HepG2 (cell line): ENCODE data around the gene PRSS21. TPM values are rescaled to one million over a fixed set of nuclear protein-coding genes. Genes with fewer than 3 reads are reported as not detected.

Source experiments
- ATAC-seq: fragments of 200-7000 bp; cut with Tn5 transposase; 3 replicates; pipeline ENCODE4 v1.9.1; 2020; ENCODE audit warnings: mild to moderate bottlenecking, moderate library complexity
- BruUV-seq: library from RNA; stranded (reverse); fragments of 400-500 nt; replicated peaks from 2 replicates; lab custom pipeline; 2021; lab: Mats Ljungman, UMichigan
- CTCF ChIA-PET: fragments of 300-600 bp; formaldehyde crosslinking; extraction: SDS; loops from one replicate; lab custom pipeline; 2021; ENCODE audit warnings: low total read pairs, inconsistent platforms, low intra/inter-chr PET ratio; lab: Yijun Ruan, JAX
- POLR2A ChIA-PET: fragments of 350-600 bp; sonication (Branson Sonifier 250); formaldehyde crosslinking; loops from one replicate; lab custom pipeline; 2020; ENCODE audit warnings: antibody characterized with exemption, inconsistent platforms; lab: Yijun Ruan, JAX
- DNase-seq: peaks from one replicate; pipeline ENCODE4 v3.0.0-alpha.2; 2015; ENCODE audit warnings: low spot score
- FAIRE-seq: peaks from 3 replicates; lab custom pipeline; 2011; peaks lifted over from hg19 to GRCh38; lab: Jason Lieb, UNC
- H2AFZ ChIP-seq: one replicate; pipeline ENCODE4 v1.6.1; 2011; ENCODE audit warnings: low read length, inconsistent platforms
- H3K27ac ChIP-seq: fragments of 300-600 bp; 3 replicates; pipeline ENCODE4 v1.8.0; 2011; ENCODE audit warnings: mixed run types, mild to moderate bottlenecking, mixed read lengths, low read length, inconsistent platforms; ENCODE audit not compliant: insufficient read depth; ENCODE audit errors: extremely low read length
- H3K27me3 ChIP-seq, 2 experiments: fragments of 200-600 bp in 1 of 2; 2 replicates in 1 of 2; 3 replicates in 1 of 2; pipeline versions ENCODE4 v1.6.0 to v1.8.0; 2011; ENCODE audit warnings: low read length in 2 of 2, mild to moderate bottlenecking in 2 of 2, moderate library complexity in 2 of 2, inconsistent platforms in 1 of 2; ENCODE audit not compliant: insufficient read depth in 2 of 2, control insufficient read depth in 1 of 2
- H3K36me3 ChIP-seq, 2 experiments: fragments of 200-600 bp in 1 of 2; replicated peaks in 1 of 2; 2 replicates in 1 of 2; 3 replicates in 1 of 2; pipeline versions ENCODE4 v1.5.1 to v1.8.0; 2011; ENCODE audit warnings: low read length in 2 of 2, inconsistent platforms in 1 of 2; ENCODE audit not compliant: insufficient read depth in 2 of 2, control insufficient read depth in 1 of 2
- H3K4me1 ChIP-seq: 2 replicates; pipeline ENCODE4 v1.5.1; 2012; ENCODE audit warnings: low read length, inconsistent platforms; ENCODE audit not compliant: insufficient read depth
- H3K4me2 ChIP-seq: 2 replicates; pipeline ENCODE4 v1.6.0; 2011; ENCODE audit warnings: low read depth, low read length, inconsistent platforms
- H3K4me3 ChIP-seq, 3 experiments: fragments of 200-600 bp in 1 of 3; sonication (generic), shearing (Covaris generic) in 1 of 3; replicated peaks in 1 of 3; 2 replicates each; pipeline ENCODE4 v1.5.1; 2011 to 2016; ENCODE audit warnings: low read length in 3 of 3, inconsistent platforms in 2 of 3, low read depth in 2 of 3, mild to moderate bottlenecking in 2 of 3, control low read depth in 1 of 3, mixed read lengths in 1 of 3; ENCODE audit not compliant: insufficient read depth in 1 of 3
- H3K79me2 ChIP-seq: one replicate; pipeline ENCODE4 v1.6.1; 2011; ENCODE audit warnings: low read length, inconsistent platforms; ENCODE audit not compliant: insufficient read depth
- H3K9ac ChIP-seq: 2 replicates; pipeline ENCODE4 v1.6.0; 2011; ENCODE audit warnings: mild to moderate bottlenecking, low read depth, low read length, inconsistent platforms; ENCODE audit not compliant: insufficient read depth
- H3K9me3 ChIP-seq: 2 replicates; pipeline ENCODE4 v1.5.1; 2012; ENCODE audit warnings: mild to moderate bottlenecking, low read length
- H4K20me1 ChIP-seq: 2 replicates; pipeline ENCODE4 v1.6.0; 2011; ENCODE audit warnings: inconsistent platforms, mild to moderate bottlenecking, low read length, moderate library complexity; ENCODE audit not compliant: insufficient read depth
- HCFC1 ChIP-seq: fragments of 150-350 bp; IDR thresholded peaks from 2 replicates; pipeline ENCODE4 v1.6.1; 2014; ENCODE audit warnings: low read depth, low read length
- KAT7 ChIP-seq: IDR thresholded peaks from 2 replicates; pipeline ENCODE4 v1.6.1; 2018; ENCODE audit warnings: borderline replicate concordance, missing compliant biosample characterization
- KLF6 ChIP-seq: IDR thresholded peaks from 2 replicates; pipeline ENCODE4 v1.8.0; 2016; ENCODE audit warnings: missing biosample characterization, missing genetic modification reagents
- KMT2B ChIP-seq: IDR thresholded peaks from 2 replicates; pipeline ENCODE4 v1.6.1; 2016; ENCODE audit warnings: missing genetic modification reagents, missing compliant biosample characterization
- NFE2L2 ChIP-seq: fragments of 150-350 bp; IDR thresholded peaks from 2 replicates; pipeline ENCODE4 v1.6.1; 2014; ENCODE audit warnings: low read length
- NFYC ChIP-seq: IDR thresholded peaks from 2 replicates; pipeline ENCODE4 v1.6.1; 2016; ENCODE audit warnings: missing genetic modification reagents, missing compliant biosample characterization
- REPIN1 ChIP-seq: sonication (generic); formaldehyde crosslinking; IDR thresholded peaks from 2 replicates; pipeline ENCODE4 v1.8.0; 2022; ENCODE audit warnings: missing genetic modification reagents, low read depth, mild to moderate bottlenecking, borderline replicate concordance
- SCMH1 ChIP-seq: sonication (generic); formaldehyde crosslinking; IDR thresholded peaks from 2 replicates; pipeline ENCODE4 v1.9.0; 2021; ENCODE audit warnings: missing genetic modification reagents, mild to moderate bottlenecking, borderline replicate concordance
- SRSF9 ChIP-seq: fragments of 200-400 bp; formaldehyde crosslinking; IDR thresholded peaks from 2 replicates; pipeline ENCODE4 v1.6.1; 2018; ENCODE audit warnings: borderline replicate concordance, mild to moderate bottlenecking, low read depth, low read length; ENCODE audit not compliant: insufficient read depth, poor library complexity, severe bottlenecking
- TCF12 ChIP-seq, 2 experiments: fragments of 450-650 bp in 1 of 2; sonication (generic) in 1 of 2; formaldehyde crosslinking in 1 of 2; IDR thresholded peaks; 2 replicates each; pipeline versions ENCODE4 v1.6.1 to v1.8.0; 2017 to 2022; ENCODE audit warnings: antibody characterized with exemption in 1 of 2, mild to moderate bottlenecking in 1 of 2, missing genetic modification reagents in 1 of 2, moderate library complexity in 1 of 2
- ZMYM2 ChIP-seq: sonication (generic); formaldehyde crosslinking; IDR thresholded peaks from 2 replicates; pipeline ENCODE4 v1.8.0; 2022; ENCODE audit warnings: mild to moderate bottlenecking, missing genetic modification reagents
- ZNF24 ChIP-seq: fragments of 450-650 bp; IDR thresholded peaks from 2 replicates; pipeline ENCODE4 v1.6.1; 2017; ENCODE audit warnings: antibody characterized with exemption, mild to moderate bottlenecking
- ZNF260 ChIP-seq: sonication (generic); formaldehyde crosslinking; IDR thresholded peaks from 2 replicates; pipeline ENCODE4 v1.4.0; 2020; ENCODE audit warnings: missing genetic modification reagents, low read depth, mild to moderate bottlenecking, borderline replicate concordance
- ZNF563 ChIP-seq: sonication (generic); formaldehyde crosslinking; IDR thresholded peaks from 2 replicates; pipeline ENCODE4 v1.8.0; 2022; ENCODE audit warnings: mild to moderate bottlenecking, moderate library complexity, missing genetic modification reagents
- ZNF577 ChIP-seq: sonication (generic); formaldehyde crosslinking; IDR thresholded peaks from 2 replicates; pipeline ENCODE4 v1.4.0; 2020; ENCODE audit warnings: mild to moderate bottlenecking, low read depth, missing genetic modification reagents, borderline replicate concordance
- ZNF713 ChIP-seq: sonication (generic); formaldehyde crosslinking; IDR thresholded peaks from 2 replicates; pipeline ENCODE4 v1.4.0; 2020; ENCODE audit warnings: mild to moderate bottlenecking, missing genetic modification reagents
- ZNF788 ChIP-seq: sonication (generic); formaldehyde crosslinking; IDR thresholded peaks from 2 replicates; pipeline ENCODE4 v1.5.0; 2020; ENCODE audit warnings: mild to moderate bottlenecking, missing genetic modification reagents, borderline replicate concordance
- WGBS: methylation state at CpG from one replicate; pipeline ENCODE4 v1.1.6; 2017; ENCODE audit warnings: low lambda C conversion rate; 5-methylcytosine and 5-hydroxymethylcytosine counted together
- in situ Hi-C: cut with HindIII; loops from 2 replicates; pipeline ENCODE4 v1.10.0; 2017; ENCODE audit warnings: low pct_unique_long_range_greater_than_20kb; ENCODE audit not compliant: extremely low pct_ligation_motif_present
- intact Hi-C: fragments of 100-400 bp; cut with micrococcal nuclease; formaldehyde crosslinking; loops from one replicate; pipeline ENCODE4 v1.10.0; 2022; ENCODE audit not compliant: unreplicated experiment
- polyA plus RNA-seq, 8 experiments: library from polyadenylated mRNA; depleted of rRNA in 3 of 8; stranded (reverse) in 7 of 8; unstranded in 1 of 8; fragments of >200 nt; fragmentation: Illumina TruSeq in 4 of 8; extraction: Trizol in 4 of 8; gene quantifications; 2 replicates each; pipeline versions ENCODE4 v1.2.1 to v1.2.3, GENCODE V29; 2011 to 2016; ENCODE audit warnings: low read depth in 4 of 8, missing spikeins in 1 of 8, mixed read lengths in 1 of 8; ENCODE audit not compliant: insufficient read depth in 1 of 8
- total RNA-seq, 5 experiments: library from RNA; depleted of rRNA; stranded (reverse); fragments of >200 nt; fragmentation: Illumina TruSeq; extraction: Trizol; gene quantifications; 2 replicates each; pipeline ENCODE4 v1.2.3, GENCODE V29; 2016; ENCODE audit warnings: low read depth in 1 of 5
- TF ChIP-seq, protein P1 (sequence below): sonication (generic); formaldehyde crosslinking; IDR thresholded peaks from 2 replicates; pipeline ENCODE4 v1.5.0; 2020; ENCODE audit warnings: mild to moderate bottlenecking, missing genetic modification reagents

PRSS21 gene
- total and polyA plus RNA-seq, 2 of the 13 experiments (the other 11 are each of a cell fraction or from before 2014, with no cell fraction given), result not detected

DNA sequence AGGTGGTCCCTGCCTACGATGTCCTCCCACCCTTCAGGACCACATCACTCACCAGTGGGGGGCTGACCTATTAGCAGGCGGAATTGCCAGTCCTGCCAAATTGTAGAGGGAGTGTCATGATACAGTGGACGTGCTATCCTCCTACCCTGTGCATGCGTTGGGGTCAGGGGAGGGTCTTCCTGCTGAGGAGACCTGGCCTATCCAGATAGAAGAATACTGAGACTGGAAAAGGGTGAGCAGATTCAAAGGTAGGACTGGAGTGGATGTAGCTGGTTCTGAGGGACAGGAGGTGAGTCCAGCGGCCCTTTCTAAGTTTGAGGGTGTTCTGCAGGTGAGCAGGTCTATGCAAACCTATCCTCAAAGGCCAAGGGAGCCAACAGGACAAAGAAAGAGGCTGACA lies 10.8 kb upstream of the PRSS21 start (continued):
- no peak for TF ChIP-seq ZMYM2 (CRISPR knock-in tag)
- no peak for TF ChIP-seq SCMH1

DNA sequence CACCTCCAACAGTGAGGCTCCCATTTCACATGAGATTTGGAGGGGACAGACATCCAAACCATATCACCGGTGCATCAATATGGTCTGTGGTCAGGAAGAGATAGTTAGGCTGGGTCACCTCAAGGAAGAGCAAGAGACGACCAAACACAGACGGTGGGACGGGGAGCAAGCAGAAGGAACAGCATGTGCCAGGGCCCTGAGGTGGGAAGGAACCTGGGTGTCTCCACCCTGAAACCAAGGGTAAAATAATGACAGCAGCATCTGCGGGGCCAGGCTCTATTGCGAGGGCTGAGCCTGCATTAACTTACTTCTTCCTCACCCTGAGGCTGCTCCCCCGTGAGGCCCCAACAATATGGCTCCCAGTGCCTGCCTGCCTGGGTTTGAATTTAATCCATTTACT lies 8.9 kb upstream of the PRSS21 start:
- ChIA-PET CTCF (no interaction called here), POLR2A (no interaction called here)
- Histone ChIP-seq H3K4me3 (no peak overlapping the region), H3K4me2 (no peak overlapping the region), H3K27ac (no peak overlapping the region), H3K9ac (no peak overlapping the region), H2AFZ (no peak overlapping the region), H3K4me1 (peaks cover 7% of the 10 kb centered on the region; the same call in 1 of the 2 replicates), H3K9me3 (peaks cover 4% of the 10 kb centered on the region; the same call in 1 of the 2 replicates), H3K36me3 (no peaks in the 10 kb centered on the region), H3K79me2 (no peaks in the 10 kb centered on the region), H4K20me1 (no peaks in the 10 kb centered on the region), H3K27me3 (peaks cover 5 to 55% of the 10 kb centered on the region in 2 experiments; a peak in 4 of 5 replicates)
- no TSS peak for BruUV-seq
- ATAC-seq, result no peak
- FAIRE-seq, result no peak
- 32% methylated on average over 5 of the region's 7 CpGs for WGBS
- in situ Hi-C loops (no loop called here), intact Hi-C loops (no loop called here)
- no peak for DNase-seq
- TF ChIP-seq HCFC1 (no peak), ZNF713 (no peak), NFE2L2 (no peak), ZNF788 (CRISPR knock-in tag) (no peak), ZNF260 (no peak), TCF12 (IDR thresholded peaks at IDR 0.05) (no peak), TCF12 (CRISPR knock-in tag; IDR thresholded peaks at IDR 0.05) (no peak), KMT2B (no peak), NFYC (CRISPR knock-in tag) (no peak), ZNF563 (CRISPR knock-in tag) (no peak), ZNF24 (no peak), ZNF577 (CRISPR knock-in tag) (no peak), KAT7 (CRISPR knock-in tag) (no peak), KLF6 (CRISPR knock-in tag) (no peak), REPIN1 (CRISPR knock-in tag) (no peak), SRSF9 (no peak)
- TF ChIP-seq, protein P1, sequence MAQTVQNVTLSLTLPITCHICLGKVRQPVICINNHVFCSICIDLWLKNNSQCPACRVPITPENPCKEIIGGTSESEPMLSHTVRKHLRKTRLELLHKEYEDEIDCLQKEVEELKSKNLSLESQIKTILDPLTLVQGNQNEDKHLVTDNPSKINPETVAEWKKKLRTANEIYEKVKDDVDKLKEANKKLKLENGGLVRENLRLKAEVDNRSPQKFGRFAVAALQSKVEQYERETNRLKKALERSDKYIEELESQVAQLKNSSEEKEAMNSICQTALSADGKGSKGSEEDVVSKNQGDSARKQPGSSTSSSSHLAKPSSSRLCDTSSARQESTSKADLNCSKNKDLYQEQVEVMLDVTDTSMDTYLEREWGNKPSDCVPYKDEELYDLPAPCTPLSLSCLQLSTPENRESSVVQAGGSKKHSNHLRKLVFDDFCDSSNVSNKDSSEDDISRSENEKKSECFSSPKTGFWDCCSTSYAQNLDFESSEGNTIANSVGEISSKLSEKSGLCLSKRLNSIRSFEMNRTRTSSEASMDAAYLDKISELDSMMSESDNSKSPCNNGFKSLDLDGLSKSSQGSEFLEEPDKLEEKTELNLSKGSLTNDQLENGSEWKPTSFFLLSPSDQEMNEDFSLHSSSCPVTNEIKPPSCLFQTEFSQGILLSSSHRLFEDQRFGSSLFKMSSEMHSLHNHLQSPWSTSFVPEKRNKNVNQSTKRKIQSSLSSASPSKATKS, result no peak
